HG02943 (cell line): Measurements from ENCODE around the gene TMX2.
A peak's percentile ranks its signal among the peaks of the same experiment; 100 is the strongest.
"Not testable (repeated sequence)": the region's sequence is repeated elsewhere in the genome, so short reads cannot be mapped to it uniquely, and the experiment has no call there.

ENCODE experiments used
- ATAC-seq: cut with Tn5 transposase; IDR thresholded peaks from one replicate; pipeline ENCODE4 v1.9.1; 2021; ENCODE audit warnings: mild to moderate bottlenecking, low read depth, moderate library complexity; ENCODE audit not compliant: unreplicated experiment

TMX2 gene

GRCh38 chr11:57712256-57713150, at the start of gene TMX2:
Gene TMX2 (plus strand): TSS chr11:57712593. CDS start chr11:57712619, 26 bp downstream.
- ATAC-seq = peak; percentile 97

GRCh38 chr11:57662893-57663292, 49.5 kb upstream of the TMX2 start:
- ATAC-seq = no peak

- ATAC-seq = no peak
Measured at GRCh38 chr11:57663975-57664374, 48.4 kb upstream of the TMX2 start.

- ATAC-seq = peak; percentile 63
Measured at GRCh38 chr11:57667117-57667735, 45.2 kb upstream of the TMX2 start.

GRCh38 chr11:57667736-57668433, 44.5 kb upstream of the TMX2 start, which contains the start of gene ZDHHC5:
Gene ZDHHC5 (plus strand): TSS chr11:57668114. CDS start chr11:57673091, 4,977 bp downstream.
- peak; percentile 86 for ATAC-seq

GRCh38 chr11:57668434-57668782, 44.0 kb upstream of the TMX2 start:
- peak; percentile 12 for ATAC-seq

- no peak for ATAC-seq
Measured at GRCh38 chr11:57674251-57674650, 38.1 kb upstream of the TMX2 start.

GRCh38 chr11:57675176-57675941, 37.0 kb upstream of the TMX2 start:
- ATAC-seq = no peak

GRCh38 chr11:57679396-57679795, 33.0 kb upstream of the TMX2 start:
- no peak for ATAC-seq

- no peak for ATAC-seq
Measured at GRCh38 chr11:57680552-57680874, 31.9 kb upstream of the TMX2 start.

- ATAC-seq = no peak
Measured at GRCh38 chr11:57681168-57681567, 31.2 kb upstream of the TMX2 start.

- not testable (repeated sequence) for ATAC-seq
Measured at GRCh38 chr11:57690474-57690873, 21.9 kb upstream of the TMX2 start.

- no peak for ATAC-seq
Measured at GRCh38 chr11:57698843-57699365, 13.5 kb upstream of the TMX2 start.

GRCh38 chr11:57699813-57700212, 12.6 kb upstream of the TMX2 start:
- no peak for ATAC-seq

- ATAC-seq = no peak
Measured at GRCh38 chr11:57700425-57700824, 12.0 kb upstream of the TMX2 start.

- no peak for ATAC-seq
Measured at GRCh38 chr11:57703341-57703740, 9.1 kb upstream of the TMX2 start.

GRCh38 chr11:57704932-57705331, 7.5 kb upstream of the TMX2 start:
- ATAC-seq = no peak

- not testable (repeated sequence) for ATAC-seq
Measured at GRCh38 chr11:57705432-57705831, 7.0 kb upstream of the TMX2 start.

- no peak for ATAC-seq
Measured at GRCh38 chr11:57709802-57710367, 2.5 kb upstream of the TMX2 start.
